Hematopoietic multipotent progenitor cell treated with erythropoietin and hydrocortisone succinate and interleukin-3 and kit ligand, for 4 days (in vitro differentiated cells): ENCODE data around the gene NT5C.
"Not testable (repeated sequence)": the region's sequence is repeated elsewhere in the genome, so short reads cannot be mapped to it uniquely, and the experiment has no call there.

ENCODE experiments used
- DNase-seq: peaks from one replicate; pipeline ENCODE4 v3.0.0-alpha.2; 2015

Gene NT5C

GRCh38 chr17:75142236-75142971 is 10.9 kb upstream of the NT5C start:
- no peak for DNase-seq

GRCh38 chr17:75138519-75138918 is 7.0 kb upstream of the NT5C start:
- no peak for DNase-seq

GRCh38 chr17:75137762-75138161 is 6.2 kb upstream of the NT5C start:
- not testable (repeated sequence) for DNase-seq

GRCh38 chr17:75135946-75136345 is 4.4 kb upstream of the NT5C start:
- no peak for DNase-seq

- DNase-seq, result no peak
These were observed 3.9 kb upstream of the NT5C start for GRCh38 chr17:75135452-75135851.

GRCh38 chr17:75133607-75134347 is 2.2 kb upstream of the NT5C start:
- peak; percentile 53 for DNase-seq

GRCh38 chr17:75133001-75133400 is 1.5 kb upstream of the NT5C start:
- no peak for DNase-seq

- not testable (repeated sequence) for DNase-seq
These were observed 767 bp upstream of the NT5C start for GRCh38 chr17:75132018-75133000.

- DNase-seq, result peak; percentile 88
These were observed 787 bp downstream of the NT5C start for GRCh38 chr17:75130632-75131277.

GRCh38 chr17:75130059-75130631 is 1.4 kb downstream of the NT5C start:
- DNase-seq, result no peak

GRCh38 chr17:75129576-75129975 is 2.0 kb downstream of the NT5C start:
- no peak for DNase-seq

GRCh38 chr17:75128694-75129505 is 2.6 kb downstream of the NT5C start:
- no peak for DNase-seq

- not testable (repeated sequence) for DNase-seq
These were observed 3.6 kb downstream of the NT5C start for GRCh38 chr17:75127936-75128335.

- no peak for DNase-seq
These were observed 4.6 kb downstream of the NT5C start for GRCh38 chr17:75126954-75127353.

- no peak for DNase-seq
These were observed 5.6 kb downstream of the NT5C start for GRCh38 chr17:75125984-75126383.

GRCh38 chr17:75124819-75125162 is 6.8 kb downstream of the NT5C start:
- peak; percentile 62 for DNase-seq

GRCh38 chr17:75124041-75124818 is 7.3 kb downstream of the NT5C start:
- peak; percentile 98 for DNase-seq

GRCh38 chr17:75118307-75118706 is 13.2 kb downstream of the NT5C start:
- DNase-seq, result no peak

GRCh38 chr17:75116737-75117136 is 14.8 kb downstream of the NT5C start:
- DNase-seq, result no peak

GRCh38 chr17:75115555-75115954 is 16.0 kb downstream of the NT5C start:
- DNase-seq, result peak; percentile 59
